Activated CD4-positive, alpha-beta T cell treated with anti-CD3 and anti-CD28 coated beads for 36 hours (primary cell): ENCODE measurements around the gene WSCD1. TPM values are rescaled to one million over a fixed set of nuclear protein-coding genes. Genes with fewer than 3 reads are reported as not detected.

Source experiments
- ATAC-seq: fragments of 200-7000 bp; cut with Tn5 transposase; one replicate; pipeline ENCODE4 v1.10.0; 2021; ENCODE audit warnings: mild to moderate bottlenecking, moderate library complexity
- CTCF ChIA-PET: fragments of 350-600 bp; sonication (Branson Sonifier 250); formaldehyde crosslinking; loops from one replicate; lab custom pipeline; 2021; ENCODE audit warnings: antibody characterized with exemption; lab: Charles Lee
- POLR2A ChIA-PET: fragments of 350-600 bp; sonication (Branson Sonifier 250); formaldehyde crosslinking; loops from one replicate; lab custom pipeline; 2021; ENCODE audit warnings: antibody characterized with exemption, inconsistent platforms; lab: Charles Lee
- DNase-seq: peaks from one replicate; pipeline ENCODE4 v3.0.0-alpha.2; 2020
- H3K27ac Mint-ChIP-seq: one replicate; pipeline ENCODE4 v1.8.0; 2021; ENCODE audit warnings: mixed read lengths
- H3K27me3 Mint-ChIP-seq: one replicate; pipeline ENCODE4 v1.8.0; 2021; ENCODE audit warnings: mixed read lengths
- H3K36me3 Mint-ChIP-seq: one replicate; pipeline ENCODE4 v1.8.0; 2021; ENCODE audit warnings: low read depth, mixed read lengths
- H3K4me1 Mint-ChIP-seq: one replicate; pipeline ENCODE4 v1.8.0; 2021; ENCODE audit warnings: mixed read lengths
- H3K4me3 Mint-ChIP-seq: one replicate; pipeline ENCODE4 v1.8.0; 2021; ENCODE audit warnings: mild to moderate bottlenecking, moderate library complexity, mixed read lengths
- H3K9me3 Mint-ChIP-seq: one replicate; pipeline ENCODE4 v1.8.0; 2021; ENCODE audit warnings: low read depth, mixed read lengths
- intact Hi-C, 2 experiments: fragments of 100-400 bp; cut with DNase I in 1 of 2; cut with micrococcal nuclease in 1 of 2; formaldehyde crosslinking; loops; one replicate each; pipeline versions ENCODE4 v1.14.2 to v1.15.1; 2022 to 2024; cut with DNase I, micrococcal nuclease
- total RNA-seq, 2 experiments: library from RNA; stranded (reverse); gene quantifications; one replicate each; pipeline ENCODE4 v1.2.3, GENCODE V29; 2021

WSCD1 gene
- total RNA-seq, 2 experiments from 2014 or later, result 0.04 to 0.16 TPM

GRCh38 chr17:6044261-6044660, 25.9 kb upstream of the WSCD1 start:
- Mint-ChIP-seq H3K4me3 (no peak overlapping the region), H3K27ac (no peak overlapping the region), H3K27me3 (peaks cover 4% of the 10 kb centered on the region), H3K9me3 (no peaks in the 10 kb centered on the region), H3K36me3 (no peaks in the 10 kb centered on the region), H3K4me1 (no peaks in the 10 kb centered on the region)
- CTCF ChIA-PET, result no interaction called here
- POLR2A ChIA-PET, result no interaction called here
- intact Hi-C loops, result no loop called here
- DNase-seq (no peak), ATAC-seq (no peak)

- DNase-seq, result no peak
- no peak overlapping the region for H3K4me3 Mint-ChIP-seq
- no peaks in the 10 kb centered on the region for H3K4me1 Mint-ChIP-seq
- ChIA-PET POLR2A (no interaction called here), CTCF (no interaction called here)
- ATAC-seq, result no peak
- H3K27me3 Mint-ChIP-seq, result peaks cover 2% of the 10 kb centered on the region
- no peak overlapping the region for H3K27ac Mint-ChIP-seq
- intact Hi-C loops, result no loop called here
- H3K9me3 Mint-ChIP-seq, result no peaks in the 10 kb centered on the region
- no peaks in the 10 kb centered on the region for H3K36me3 Mint-ChIP-seq
Observed at GRCh38 chr17:6045621-6046357, 24.4 kb upstream of the WSCD1 start.

- no peaks in the 10 kb centered on the region for H3K36me3 Mint-ChIP-seq
- DNase-seq (no peak), ATAC-seq (no peak)
- no peaks in the 10 kb centered on the region for H3K4me1 Mint-ChIP-seq
- H3K27me3 Mint-ChIP-seq, result peaks cover 2% of the 10 kb centered on the region
- no peaks in the 10 kb centered on the region for H3K9me3 Mint-ChIP-seq
- H3K4me3 Mint-ChIP-seq, result no peak overlapping the region
- POLR2A ChIA-PET, result no interaction called here
- CTCF ChIA-PET, result no interaction called here
- H3K27ac Mint-ChIP-seq, result no peak overlapping the region
- intact Hi-C loops, result no loop called here
Observed at GRCh38 chr17:6046431-6046830, 23.7 kb upstream of the WSCD1 start.

DNA sequence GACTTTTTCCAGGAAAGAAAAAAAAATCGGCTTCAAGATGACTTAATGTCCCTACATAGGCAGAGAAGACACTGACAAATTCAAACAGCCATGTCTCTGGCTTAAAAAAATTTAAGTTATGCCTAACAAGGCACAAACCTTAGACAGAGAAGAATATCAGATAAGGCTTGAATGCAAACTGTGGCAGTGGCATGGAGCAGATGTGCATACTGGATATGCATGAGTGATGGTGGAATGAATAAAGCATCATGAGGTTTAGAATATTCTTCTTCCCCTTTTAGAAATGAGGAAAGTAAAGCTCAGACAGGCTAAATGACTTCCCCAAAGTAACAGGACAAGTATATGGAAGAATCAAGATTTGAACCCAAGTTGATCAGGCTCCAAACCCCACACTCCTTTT, 23.2 kb upstream of the WSCD1 start:
- DNase-seq (no peak), ATAC-seq (no peak)
- POLR2A ChIA-PET, result no interaction called here
- Mint-ChIP-seq H3K27ac (no peak overlapping the region), H3K36me3 (no peaks in the 10 kb centered on the region), H3K27me3 (peaks cover 5% of the 10 kb centered on the region), H3K9me3 (no peaks in the 10 kb centered on the region), H3K4me3 (no peak overlapping the region), H3K4me1 (no peaks in the 10 kb centered on the region)
- intact Hi-C loops, result no loop called here
- CTCF ChIA-PET, result no interaction called here

DNA sequence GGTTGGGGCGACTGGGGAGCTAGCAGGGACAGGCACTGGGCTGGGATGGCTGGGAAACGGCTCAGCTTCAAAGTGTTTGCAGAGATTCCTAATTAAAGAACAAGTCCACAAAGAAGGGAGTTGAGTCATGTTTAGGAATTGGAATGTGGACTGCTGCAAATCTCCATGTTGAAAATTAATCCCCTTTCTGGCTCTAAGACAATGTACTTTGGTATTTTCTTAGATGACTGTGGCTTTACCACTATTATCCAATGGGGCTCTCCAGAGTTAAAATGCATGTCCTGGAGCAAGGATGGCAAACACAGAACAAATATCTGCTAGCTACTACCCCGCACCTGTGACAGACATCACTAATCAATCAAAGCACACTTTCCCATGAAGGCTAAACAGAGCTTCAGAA, 22.2 kb upstream of the WSCD1 start:
- ATAC-seq (no peak), DNase-seq (no peak)
- no peaks in the 10 kb centered on the region for H3K9me3 Mint-ChIP-seq
- H3K4me3 Mint-ChIP-seq, result no peak overlapping the region
- H3K27ac Mint-ChIP-seq, result no peak overlapping the region
- ChIA-PET CTCF (no interaction called here), POLR2A (no interaction called here)
- peaks cover 8% of the 10 kb centered on the region for H3K27me3 Mint-ChIP-seq
- H3K4me1 Mint-ChIP-seq, result no peaks in the 10 kb centered on the region
- intact Hi-C loops, result no loop called here
- no peaks in the 10 kb centered on the region for H3K36me3 Mint-ChIP-seq

DNA sequence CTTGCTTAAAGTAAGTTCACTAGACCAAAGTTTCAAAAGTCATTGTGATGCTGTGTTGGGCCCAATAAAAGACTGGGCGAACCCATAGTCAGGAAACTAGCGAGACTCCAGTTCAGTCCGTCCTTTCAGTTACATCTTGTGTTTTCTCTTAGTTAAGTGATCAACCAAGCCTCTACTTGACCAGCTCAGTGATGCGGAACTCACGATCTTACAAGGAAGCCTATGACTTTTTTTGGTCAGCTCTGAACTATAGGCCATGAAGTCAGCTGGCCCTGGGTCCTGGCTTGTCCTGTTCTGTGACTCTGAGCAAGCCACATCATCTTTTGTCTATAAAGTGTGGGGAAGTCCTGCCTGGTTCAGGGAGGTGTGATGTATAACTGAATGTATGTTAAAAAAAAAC, 21.7 kb upstream of the WSCD1 start:
- H3K27ac Mint-ChIP-seq, result no peak overlapping the region
- CTCF ChIA-PET, result no interaction called here
- no peaks in the 10 kb centered on the region for H3K4me1 Mint-ChIP-seq
- no peak overlapping the region for H3K4me3 Mint-ChIP-seq
- peaks cover 8% of the 10 kb centered on the region for H3K27me3 Mint-ChIP-seq
- no peaks in the 10 kb centered on the region for H3K9me3 Mint-ChIP-seq
- intact Hi-C loops, result no loop called here
- ATAC-seq (no peak), DNase-seq (no peak)
- H3K36me3 Mint-ChIP-seq, result no peaks in the 10 kb centered on the region
- POLR2A ChIA-PET, result no interaction called here

DNA sequence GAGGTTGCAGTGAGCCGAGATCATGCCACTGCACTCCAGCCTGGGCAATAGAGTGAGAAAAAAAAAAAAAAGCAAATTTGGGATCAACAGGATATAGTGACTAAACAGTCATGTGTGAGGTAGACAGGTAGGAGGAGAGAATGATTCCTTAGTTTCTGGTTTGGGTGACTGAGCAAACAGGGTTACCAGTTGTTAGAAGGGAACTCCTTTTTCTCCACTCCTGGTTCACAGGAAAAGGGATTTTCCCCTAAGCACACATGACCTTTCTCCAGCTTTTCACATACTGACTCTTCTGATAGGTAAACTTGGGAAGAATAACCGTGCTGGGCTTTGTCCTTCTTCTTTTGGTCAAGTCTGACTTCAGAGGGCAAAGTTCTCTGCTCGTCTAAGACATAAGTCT, 17.3 kb upstream of the WSCD1 start:
- no peak overlapping the region for H3K4me3 Mint-ChIP-seq
- H3K27ac Mint-ChIP-seq, result no peak overlapping the region
- no peaks in the 10 kb centered on the region for H3K9me3 Mint-ChIP-seq
- DNase-seq, result no peak
- ChIA-PET POLR2A (no interaction called here), CTCF (no interaction called here)
- no peak for ATAC-seq
- intact Hi-C loops, result no loop called here
- peaks cover 13% of the 10 kb centered on the region for H3K27me3 Mint-ChIP-seq
- no peaks in the 10 kb centered on the region for H3K4me1 Mint-ChIP-seq
- no peaks in the 10 kb centered on the region for H3K36me3 Mint-ChIP-seq

DNA sequence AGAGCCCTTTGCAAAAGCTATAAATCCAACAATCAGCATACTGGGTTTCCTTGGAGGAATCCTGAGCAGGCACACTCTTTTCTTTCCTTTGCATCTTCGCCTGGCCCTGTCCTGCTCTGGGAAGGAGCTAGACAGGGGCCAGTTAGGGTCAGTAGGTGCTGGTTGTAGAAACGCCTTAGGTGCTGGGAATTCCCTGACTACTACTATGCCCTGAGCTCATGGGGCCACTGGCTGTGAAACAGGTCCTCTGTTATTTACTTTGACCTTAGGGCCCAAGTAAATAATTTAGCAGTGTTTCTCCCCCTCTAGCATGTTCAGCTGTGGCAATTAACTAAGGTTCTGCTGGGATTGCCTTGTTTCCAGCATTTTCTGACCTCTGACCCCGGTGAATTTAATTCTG, 15.8 kb upstream of the WSCD1 start:
- Mint-ChIP-seq H3K27me3 (peaks cover 16% of the 10 kb centered on the region), H3K4me1 (no peaks in the 10 kb centered on the region), H3K27ac (no peak overlapping the region), H3K9me3 (no peaks in the 10 kb centered on the region), H3K4me3 (no peak overlapping the region), H3K36me3 (no peaks in the 10 kb centered on the region)
- ChIA-PET POLR2A (no interaction called here), CTCF (interaction anchor here (1.1 kb wide), 1 partner anchor 789 kb away, joined by 3 read pairs; no protein-coding TSS in a partner anchor)
- no peak for DNase-seq
- ATAC-seq, result no peak
- intact Hi-C loops, result no loop called here

GRCh38 chr17:6056104-6056503, 14.1 kb upstream of the WSCD1 start:
- POLR2A ChIA-PET, result no interaction called here

DNA sequence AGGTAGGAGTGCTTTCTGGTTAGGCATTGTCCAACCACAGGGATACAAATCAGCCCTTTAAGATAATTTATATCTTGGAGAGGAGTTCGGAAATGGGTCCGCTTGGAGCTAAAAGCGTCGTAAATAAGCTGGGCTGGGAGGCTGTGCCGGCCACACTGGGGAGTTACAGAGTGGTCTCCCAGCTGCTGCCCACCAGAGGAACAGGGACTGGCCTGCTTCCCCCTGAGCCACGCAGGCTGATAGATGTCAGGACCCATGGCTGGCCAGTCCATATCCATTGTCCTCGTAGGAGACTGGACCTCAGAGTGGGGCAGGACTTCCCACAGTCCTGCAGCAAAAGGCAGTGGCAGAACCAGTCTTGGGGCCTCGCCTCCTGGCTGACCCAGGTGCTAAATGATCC, 12.6 kb upstream of the WSCD1 start:
- DNase-seq (no peak), ATAC-seq (no peak)
- Mint-ChIP-seq H3K9me3 (no peaks in the 10 kb centered on the region), H3K27me3 (peaks cover 25% of the 10 kb centered on the region), H3K27ac (no peak overlapping the region), H3K4me3 (no peak overlapping the region), H3K36me3 (no peaks in the 10 kb centered on the region), H3K4me1 (no peaks in the 10 kb centered on the region)
- POLR2A ChIA-PET, result no interaction called here
- CTCF ChIA-PET, result no interaction called here
- intact Hi-C loops, result no loop called here

More at GRCh38 chr17:6056104-6056503, 14.1 kb upstream of the WSCD1 start:
- no peak for ATAC-seq
- intact Hi-C loops, result no loop called here
- H3K36me3 Mint-ChIP-seq, result no peaks in the 10 kb centered on the region
- H3K9me3 Mint-ChIP-seq, result no peaks in the 10 kb centered on the region
- H3K4me3 Mint-ChIP-seq, result no peak overlapping the region
- DNase-seq, result no peak
- CTCF ChIA-PET, result no interaction called here
- no peak overlapping the region for H3K27ac Mint-ChIP-seq
- H3K4me1 Mint-ChIP-seq, result no peaks in the 10 kb centered on the region
- H3K27me3 Mint-ChIP-seq, result peaks cover 26% of the 10 kb centered on the region

- no peaks in the 10 kb centered on the region for H3K9me3 Mint-ChIP-seq
- DNase-seq, result no peak
- H3K27ac Mint-ChIP-seq, result no peak overlapping the region
- peaks cover 30% of the 10 kb centered on the region for H3K27me3 Mint-ChIP-seq
- intact Hi-C loops, result no loop called here
- CTCF ChIA-PET, result no interaction called here
- H3K4me1 Mint-ChIP-seq, result no peaks in the 10 kb centered on the region
- H3K4me3 Mint-ChIP-seq, result no peak overlapping the region
- no peaks in the 10 kb centered on the region for H3K36me3 Mint-ChIP-seq
- ATAC-seq, result no peak
- POLR2A ChIA-PET, result no interaction called here
Observed at GRCh38 chr17:6059406-6059805, 10.8 kb upstream of the WSCD1 start.

- ChIA-PET POLR2A (no interaction called here), CTCF (interaction anchor here (0.7 to 0.8 kb wide), 2 partner anchors 11 to 352 kb away, joined by 3 to 4 read pairs; no protein-coding TSS in a partner anchor)
- no peaks in the 10 kb centered on the region for H3K9me3 Mint-ChIP-seq
- intact Hi-C loops, result loop anchor here in 1 of 2 experiments (10.0 kb wide), 1 partner anchor 364 kb away; no protein-coding TSS in a partner anchor
- H3K36me3 Mint-ChIP-seq, result no peaks in the 10 kb centered on the region
- H3K27me3 Mint-ChIP-seq, result peaks cover 34% of the 10 kb centered on the region
- no peak for ATAC-seq
- no peak for DNase-seq
- H3K27ac Mint-ChIP-seq, result no peak overlapping the region
- H3K4me3 Mint-ChIP-seq, result no peak overlapping the region
- no peaks in the 10 kb centered on the region for H3K4me1 Mint-ChIP-seq
Observed at GRCh38 chr17:6061290-6061689, 8.9 kb upstream of the WSCD1 start.
